ENCODE data around the gene CMYA5.

Gene CMYA5

GRCh38 chr5:79713727-79714126 lies 24.1 kb downstream of the CMYA5 start:
- no peak overlapping the region for H3K4me3 ChIP-seq

GRCh38 chr5:79716839-79717238 lies 27.2 kb downstream of the CMYA5 start:
- Histone ChIP-seq H3K4me1 (peaks cover 8% of the 10 kb centered on the region), H3K9me3 (peaks cover 6% of the 10 kb centered on the region), H3K4me3 (no peak overlapping the region), H3K27me3 (ENCODE audit: low read depth) (no peaks in the 10 kb centered on the region), H3K36me3 (replicated peaks) (no peaks in the 10 kb centered on the region)
- DNase-seq (ENCODE audit: low spot score in 2 of 2), result peak; percentile 33 to 80
- in situ Hi-C loops (cut with MboI; ENCODE audit: low sequenced_read_pairs), result no loop called here

More at GRCh38 chr5:79713727-79714126, 24.1 kb downstream of the CMYA5 start:
- H3K27me3 ChIP-seq (ENCODE audit: low read depth), result no peaks in the 10 kb centered on the region
- H3K9me3 ChIP-seq, result no peaks in the 10 kb centered on the region
- in situ Hi-C loops (cut with MboI; ENCODE audit: low sequenced_read_pairs), result no loop called here
- no peak for DNase-seq (ENCODE audit: low spot score in 2 of 2)
- H3K36me3 ChIP-seq (replicated peaks), result no peaks in the 10 kb centered on the region
- peaks cover 8% of the 10 kb centered on the region for H3K4me1 ChIP-seq

- no peak for DNase-seq (ENCODE audit: low spot score in 2 of 2)
- Histone ChIP-seq H3K9me3 (peaks cover 6% of the 10 kb centered on the region), H3K4me1 (peaks cover 8% of the 10 kb centered on the region), H3K36me3 (replicated peaks) (no peaks in the 10 kb centered on the region), H3K27me3 (ENCODE audit: low read depth) (no peaks in the 10 kb centered on the region), H3K4me3 (no peak overlapping the region)
- in situ Hi-C loops (cut with MboI; ENCODE audit: low sequenced_read_pairs), result no loop called here
Measured at GRCh38 chr5:79720096-79720495, 30.5 kb downstream of the CMYA5 start.

DNA sequence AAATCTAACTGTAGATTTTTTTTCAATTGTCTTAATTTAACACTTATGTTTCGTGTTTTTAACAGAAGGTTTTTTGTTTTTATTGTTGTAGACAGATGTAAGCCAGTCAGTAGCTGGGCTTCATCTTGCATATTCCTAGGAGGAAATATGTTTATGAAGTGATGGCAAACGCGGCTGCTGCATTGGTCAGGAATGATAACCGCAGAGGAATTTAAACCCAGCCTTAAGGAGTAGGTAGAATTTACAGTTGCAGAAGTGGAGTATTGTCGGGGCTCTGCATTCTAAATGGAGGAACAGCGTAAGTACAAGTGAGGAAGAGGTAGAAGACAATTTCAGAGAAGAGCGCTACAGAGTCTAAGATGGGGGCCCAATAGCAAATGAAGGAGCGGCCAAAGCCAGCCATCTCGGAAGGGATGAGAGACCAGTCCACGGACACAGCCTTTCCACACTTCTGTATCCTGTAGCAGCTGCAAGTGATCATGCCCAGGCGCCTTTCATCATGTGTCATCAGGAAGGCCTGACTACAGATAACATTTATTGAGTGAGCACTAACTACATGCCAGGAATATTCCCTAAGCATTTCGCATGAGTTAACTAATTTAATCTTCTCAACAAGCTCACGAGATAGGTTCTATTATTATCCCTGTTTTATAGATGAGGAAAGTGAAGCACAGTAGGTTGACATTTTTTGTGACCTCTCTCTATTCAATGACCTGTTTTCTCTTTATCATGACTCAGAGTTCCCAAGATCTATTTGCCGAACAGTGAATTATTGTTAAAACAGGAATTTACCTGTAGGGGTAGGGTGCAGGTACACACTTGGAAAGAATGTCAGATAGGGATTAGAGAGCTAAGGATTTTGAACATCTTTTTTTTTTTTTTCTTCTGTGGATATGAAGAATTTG lies 38.1 kb downstream of the CMYA5 start:
- DNase-seq (ENCODE audit: low spot score in 2 of 2), result no peak
- Histone ChIP-seq H3K4me1 (no peaks in the 10 kb centered on the region), H3K4me3 (no peak overlapping the region), H3K27me3 (ENCODE audit: low read depth) (no peaks in the 10 kb centered on the region; the same call in none of the 2 replicates), H3K9me3 (no peaks in the 10 kb centered on the region; the same call in 1 of the 2 replicates), H3K36me3 (replicated peaks) (no peaks in the 10 kb centered on the region)
- in situ Hi-C loops (cut with MboI; ENCODE audit: low sequenced_read_pairs), result no loop called here

DNA sequence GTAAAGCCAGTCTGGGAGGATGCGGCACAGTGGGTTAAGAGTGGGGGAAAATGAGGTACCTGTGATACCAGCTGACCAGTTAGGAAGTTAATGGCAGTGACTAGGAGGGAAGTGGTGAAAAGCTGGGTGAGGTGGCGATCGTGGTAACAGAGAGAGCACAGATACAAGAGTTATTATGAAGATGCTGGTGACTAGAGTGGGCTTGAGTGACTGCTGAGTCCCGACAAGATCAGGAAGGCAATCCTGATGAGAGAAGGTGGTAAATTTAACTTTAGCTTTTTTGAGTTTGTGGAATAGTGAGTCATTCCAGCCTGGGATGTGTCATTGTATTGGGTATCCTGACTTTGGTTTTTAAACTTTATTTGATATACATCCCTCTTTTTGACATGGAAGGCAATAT lies 38.8 kb downstream of the CMYA5 start:
- Histone ChIP-seq H3K4me1 (no peaks in the 10 kb centered on the region), H3K9me3 (no peaks in the 10 kb centered on the region; the same call in 1 of the 2 replicates), H3K4me3 (no peak overlapping the region), H3K27me3 (ENCODE audit: low read depth) (no peaks in the 10 kb centered on the region; the same call in none of the 2 replicates), H3K36me3 (replicated peaks) (no peaks in the 10 kb centered on the region)
- in situ Hi-C loops (cut with MboI; ENCODE audit: low sequenced_read_pairs), result no loop called here
- no peak for DNase-seq (ENCODE audit: low spot score in 2 of 2)

GRCh38 chr5:79729679-79730078 lies 40.0 kb downstream of the CMYA5 start:
- in situ Hi-C loops (cut with MboI; ENCODE audit: low sequenced_read_pairs), result no loop called here
- Histone ChIP-seq H3K36me3 (replicated peaks) (no peaks in the 10 kb centered on the region), H3K4me1 (no peaks in the 10 kb centered on the region), H3K27me3 (ENCODE audit: low read depth) (peaks cover 7% of the 10 kb centered on the region), H3K9me3 (no peaks in the 10 kb centered on the region; the same call in 1 of the 2 replicates), H3K4me3 (no peak overlapping the region)
- no peak for DNase-seq (ENCODE audit: low spot score in 2 of 2)

DNA sequence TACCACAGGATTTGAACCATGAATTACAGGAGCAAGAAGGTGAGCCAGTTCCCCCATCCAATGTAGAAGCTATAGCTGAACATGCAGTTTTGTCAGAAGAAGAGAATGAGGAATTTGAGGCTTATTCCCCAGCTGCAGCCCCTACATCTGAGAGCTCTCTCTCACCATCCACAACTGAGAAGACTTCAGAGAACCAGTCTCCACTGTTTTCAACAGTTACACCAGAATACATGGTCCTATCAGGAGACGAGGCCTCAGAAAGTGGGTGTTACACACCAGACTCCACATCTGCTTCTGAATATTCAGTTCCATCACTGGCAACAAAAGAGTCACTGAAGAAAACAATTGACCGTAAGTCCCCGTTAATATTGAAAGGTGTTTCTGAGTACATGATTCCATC lies 40.9 kb downstream of the CMYA5 start:
- no peak for DNase-seq (ENCODE audit: low spot score in 2 of 2)
- peaks cover 15% of the 10 kb centered on the region for H3K27me3 ChIP-seq (ENCODE audit: low read depth)
- H3K4me3 ChIP-seq, result no peak overlapping the region
- H3K4me1 ChIP-seq, result no peaks in the 10 kb centered on the region
- H3K36me3 ChIP-seq (replicated peaks), result no peaks in the 10 kb centered on the region
- in situ Hi-C loops (cut with MboI; ENCODE audit: low sequenced_read_pairs), result no loop called here
- H3K9me3 ChIP-seq, result no peaks in the 10 kb centered on the region; the same call in 1 of the 2 replicates

GRCh38 chr5:79731775-79732174 lies 42.1 kb downstream of the CMYA5 start:
- Histone ChIP-seq H3K27me3 (ENCODE audit: low read depth) (peaks cover 24% of the 10 kb centered on the region), H3K9me3 (no peaks in the 10 kb centered on the region; the same call in 1 of the 2 replicates), H3K4me1 (no peaks in the 10 kb centered on the region), H3K4me3 (no peak overlapping the region), H3K36me3 (replicated peaks) (no peaks in the 10 kb centered on the region)
- in situ Hi-C loops (cut with MboI; ENCODE audit: low sequenced_read_pairs), result no loop called here
- DNase-seq (ENCODE audit: low spot score in 2 of 2), result no peak

DNA sequence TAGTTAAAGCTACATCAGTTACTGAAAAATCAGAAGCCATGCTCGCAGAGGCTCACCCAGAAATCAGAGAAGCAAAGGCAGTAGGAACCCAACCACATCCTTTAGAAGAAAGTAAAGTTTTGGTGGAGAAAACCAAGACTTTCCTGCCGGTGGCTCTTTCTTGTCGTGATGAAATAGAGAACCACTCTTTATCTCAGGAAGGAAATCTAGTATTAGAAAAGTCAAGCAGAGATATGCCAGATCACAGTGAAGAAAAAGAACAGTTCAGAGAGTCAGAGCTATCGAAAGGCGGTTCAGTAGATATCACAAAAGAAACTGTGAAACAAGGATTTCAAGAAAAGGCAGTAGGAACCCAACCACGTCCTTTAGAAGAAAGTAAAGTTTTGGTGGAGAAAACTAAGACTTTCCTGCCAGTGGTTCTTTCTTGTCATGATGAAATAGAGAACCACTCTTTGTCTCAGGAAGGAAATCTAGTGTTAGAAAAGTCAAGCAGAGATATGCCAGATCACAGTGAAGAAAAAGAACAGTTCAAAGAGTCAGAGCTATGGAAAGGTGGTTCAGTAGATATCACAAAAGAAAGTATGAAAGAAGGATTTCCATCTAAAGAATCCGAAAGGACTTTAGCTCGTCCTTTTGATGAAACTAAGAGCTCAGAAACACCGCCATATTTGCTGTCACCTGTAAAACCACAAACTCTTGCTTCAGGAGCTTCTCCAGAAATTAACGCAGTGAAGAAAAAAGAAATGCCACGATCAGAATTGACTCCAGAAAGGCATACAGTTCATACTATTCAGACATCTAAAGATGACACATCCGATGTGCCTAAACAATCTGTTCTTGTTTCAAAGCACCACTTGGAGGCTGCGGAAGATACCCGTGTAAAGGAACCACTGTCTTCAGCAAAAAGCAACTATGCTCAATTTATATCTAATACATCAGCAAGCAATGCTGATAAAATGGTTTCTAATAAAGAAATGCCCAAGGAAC lies 47.2 kb downstream of the CMYA5 start:
- H3K27me3 ChIP-seq (ENCODE audit: low read depth), result peaks cover 25% of the 10 kb centered on the region
- no peaks in the 10 kb centered on the region for H3K4me1 ChIP-seq
- in situ Hi-C loops (cut with MboI; ENCODE audit: low sequenced_read_pairs), result no loop called here
- DNase-seq (ENCODE audit: low spot score in 2 of 2), result no peak
- no peaks in the 10 kb centered on the region; the same call in 1 of the 2 replicates for H3K9me3 ChIP-seq
- no peaks in the 10 kb centered on the region for H3K36me3 ChIP-seq (replicated peaks)
- H3K4me3 ChIP-seq, result no peak overlapping the region

DNA sequence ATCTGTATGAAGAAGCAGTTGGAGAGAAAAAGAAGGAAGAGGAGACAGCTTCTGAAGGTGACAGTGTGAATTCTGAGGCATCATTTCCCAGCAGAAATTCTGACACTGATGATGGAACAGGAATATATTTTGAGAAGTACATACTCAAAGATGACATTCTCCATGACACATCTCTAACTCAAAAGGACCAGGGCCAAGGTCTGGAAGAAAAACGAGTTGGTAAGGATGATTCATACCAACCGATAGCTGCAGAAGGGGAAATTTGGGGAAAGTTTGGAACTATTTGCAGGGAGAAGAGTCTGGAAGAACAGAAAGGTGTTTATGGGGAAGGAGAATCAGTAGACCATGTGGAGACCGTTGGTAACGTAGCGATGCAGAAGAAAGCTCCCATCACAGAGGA lies 48.7 kb downstream of the CMYA5 start:
- no peak for DNase-seq (ENCODE audit: low spot score in 2 of 2)
- Histone ChIP-seq H3K4me3 (no peak overlapping the region), H3K9me3 (no peaks in the 10 kb centered on the region), H3K27me3 (ENCODE audit: low read depth) (peaks cover 25% of the 10 kb centered on the region), H3K36me3 (replicated peaks) (no peaks in the 10 kb centered on the region), H3K4me1 (no peaks in the 10 kb centered on the region)
- in situ Hi-C loops (cut with MboI; ENCODE audit: low sequenced_read_pairs), result no loop called here

DNA sequence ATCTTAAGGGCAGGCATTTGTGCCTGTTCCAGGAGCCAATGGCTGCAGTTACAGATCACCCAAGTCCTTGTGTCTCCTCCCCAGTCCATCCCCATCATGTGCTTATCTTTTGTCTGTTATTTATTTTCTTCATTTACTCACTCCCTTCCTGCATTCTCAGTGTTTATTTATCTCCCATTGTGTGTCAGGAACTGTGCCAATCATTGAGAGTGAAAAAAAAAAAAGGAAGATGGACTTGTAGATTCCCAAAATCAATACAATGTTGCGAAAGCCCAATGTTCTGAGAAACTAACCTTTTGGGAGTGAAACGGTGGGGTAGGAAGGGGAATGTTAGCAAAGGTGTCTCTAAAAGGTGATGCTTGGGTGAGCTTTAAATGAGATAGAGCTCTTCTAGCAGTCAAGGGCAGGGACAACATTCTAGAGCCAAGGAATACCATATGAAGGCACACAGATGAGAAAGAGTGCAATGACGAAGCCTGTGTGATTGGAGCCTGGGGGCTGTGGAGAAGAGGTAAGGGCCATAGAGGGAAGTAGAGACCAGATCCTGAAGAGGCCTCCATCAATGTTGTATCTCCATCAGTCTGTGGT lies 53.0 kb downstream of the CMYA5 start:
- DNase-seq (ENCODE audit: low spot score in 2 of 2), result no peak
- no peak overlapping the region for H3K4me3 ChIP-seq
- H3K9me3 ChIP-seq, result no peaks in the 10 kb centered on the region
- in situ Hi-C loops (cut with MboI; ENCODE audit: low sequenced_read_pairs), result no loop called here
- no peaks in the 10 kb centered on the region for H3K27me3 ChIP-seq (ENCODE audit: low read depth)
- H3K36me3 ChIP-seq (replicated peaks), result no peaks in the 10 kb centered on the region
- peaks cover 6% of the 10 kb centered on the region for H3K4me1 ChIP-seq

DNA sequence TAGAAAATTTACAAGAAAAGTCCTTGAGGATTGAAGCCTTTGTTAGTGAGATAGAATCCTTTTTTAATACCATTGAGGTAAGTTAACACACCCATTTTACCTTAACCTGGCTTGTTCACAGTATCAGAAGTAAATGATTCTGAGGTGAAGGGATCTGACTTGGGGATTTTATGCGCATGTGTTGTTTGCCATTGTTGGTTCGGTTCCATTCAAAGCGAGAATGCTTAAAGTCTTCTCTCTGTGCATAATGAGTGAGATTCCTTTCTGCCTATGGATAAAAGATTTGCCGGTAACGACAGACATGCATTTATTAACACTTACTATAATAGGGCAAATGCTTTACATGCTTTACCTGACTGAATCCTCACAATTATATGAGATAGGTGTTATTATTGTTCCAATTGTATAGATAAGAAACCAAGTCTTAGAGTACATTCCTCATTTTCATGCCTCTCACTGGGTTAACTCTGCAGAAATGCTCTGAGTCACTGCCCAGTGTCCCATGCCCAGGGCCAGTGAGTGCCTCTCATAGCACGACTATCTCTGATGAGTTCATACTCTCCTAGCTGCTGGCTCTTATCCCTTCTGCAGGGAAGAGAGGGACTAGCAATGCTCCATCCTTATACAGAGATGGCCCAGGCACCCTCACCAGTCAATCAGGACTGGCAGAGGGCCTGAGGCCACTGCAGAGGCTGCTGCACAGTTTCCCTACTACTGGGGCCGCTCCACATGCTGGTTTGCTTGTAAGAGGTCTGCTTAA lies 54.4 kb downstream of the CMYA5 start:
- no peak overlapping the region for H3K4me3 ChIP-seq
- peaks cover 6% of the 10 kb centered on the region for H3K4me1 ChIP-seq
- peak in 1 of 2 experiments; percentile 28 for DNase-seq (ENCODE audit: low spot score in 2 of 2)
- H3K36me3 ChIP-seq (replicated peaks), result no peaks in the 10 kb centered on the region
- no peaks in the 10 kb centered on the region for H3K27me3 ChIP-seq (ENCODE audit: low read depth)
- H3K9me3 ChIP-seq, result no peaks in the 10 kb centered on the region
- in situ Hi-C loops (cut with MboI; ENCODE audit: low sequenced_read_pairs), result no loop called here

DNA sequence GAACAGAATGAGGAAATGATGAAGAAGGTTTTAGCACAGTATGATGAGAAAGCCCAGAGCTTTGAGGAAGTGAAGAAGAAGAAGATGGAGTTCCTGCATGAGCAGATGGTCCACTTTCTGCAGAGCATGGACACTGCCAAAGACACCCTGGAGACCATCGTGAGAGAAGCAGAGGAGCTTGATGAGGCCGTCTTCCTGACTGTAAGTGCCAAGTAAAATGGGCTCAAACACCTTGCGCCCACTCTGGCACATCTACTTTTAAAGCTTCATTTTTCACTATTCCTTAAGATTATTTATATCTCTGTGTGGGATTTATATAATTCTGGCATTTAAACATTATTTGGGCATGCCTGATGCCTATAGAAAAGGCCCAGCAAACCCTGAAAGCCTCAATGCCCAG lies 55.6 kb downstream of the CMYA5 start:
- Histone ChIP-seq H3K27me3 (ENCODE audit: low read depth) (no peaks in the 10 kb centered on the region), H3K4me3 (no peak overlapping the region), H3K36me3 (replicated peaks) (no peaks in the 10 kb centered on the region), H3K4me1 (peaks cover 7% of the 10 kb centered on the region), H3K9me3 (no peaks in the 10 kb centered on the region)
- in situ Hi-C loops (cut with MboI; ENCODE audit: low sequenced_read_pairs), result no loop called here
- DNase-seq (ENCODE audit: low spot score in 2 of 2), result no peak
